Measurements from ENCODE around the gene AOX1.
A peak's percentile ranks its signal among the peaks of the same experiment; 100 is the strongest.

Gene AOX1

DNA sequence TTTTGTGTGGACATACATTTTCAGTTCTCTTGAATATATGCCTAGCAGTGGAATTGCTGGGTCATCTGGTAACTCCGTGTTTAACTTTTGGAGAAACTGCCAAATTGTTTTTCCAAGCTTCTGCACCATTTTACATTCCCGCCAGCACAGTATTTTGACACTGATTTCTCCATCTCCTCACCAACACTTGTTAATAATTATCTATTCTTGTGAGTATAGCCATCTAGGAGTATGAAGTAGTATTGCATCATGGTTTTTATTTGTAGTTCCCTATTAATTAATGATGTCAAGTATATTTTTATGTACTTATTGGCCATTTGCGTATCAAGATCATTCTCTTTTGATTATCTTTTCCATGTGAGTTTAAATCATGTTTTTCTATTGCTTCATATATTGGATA is 17.9 kb upstream of the AOX1 start:
- Histone ChIP-seq H3K27me3 (ENCODE audit: insufficient read depth, low read length, poor library complexity) (no peaks in the 10 kb centered on the region), H3K79me2 (ENCODE audit: insufficient read depth, low read length) (peaks cover 9% of the 10 kb centered on the region; the same call in 1 of the 2 replicates), H3K4me2 (ENCODE audit: insufficient read depth, low read length) (no peak overlapping the region)

DNA sequence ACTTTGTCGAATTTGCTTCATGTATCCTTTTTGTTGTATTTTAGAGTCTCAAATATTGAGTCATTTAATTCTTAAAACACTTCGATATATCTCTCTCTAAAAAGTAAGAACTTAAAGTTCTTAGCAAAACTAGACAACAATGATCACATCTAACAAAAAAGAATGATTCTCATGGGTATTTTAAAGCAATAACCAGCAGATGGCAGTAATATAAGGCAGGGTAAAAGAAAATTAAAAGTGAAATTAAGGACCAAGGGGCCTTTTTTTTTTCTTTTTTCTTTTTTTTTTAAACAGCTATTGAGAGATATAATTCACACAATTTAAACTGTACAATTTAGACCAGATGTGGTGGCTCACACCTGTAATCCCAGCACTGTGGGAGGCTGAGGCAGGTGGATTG is 9.9 kb upstream of the AOX1 start:
- H3K79me2 ChIP-seq (ENCODE audit: insufficient read depth, low read length) = no peaks in the 10 kb centered on the region
- H3K27ac ChIP-seq (ENCODE audit: low read length) = no peak overlapping the region
- no peaks in the 10 kb centered on the region for H3K4me1 ChIP-seq (ENCODE audit: insufficient read depth, low read length)
- H3K9me3 ChIP-seq (ENCODE audit: insufficient read depth, low read length, severe bottlenecking) = no peaks in the 10 kb centered on the region
- TF ChIP-seq, protein P1, sequence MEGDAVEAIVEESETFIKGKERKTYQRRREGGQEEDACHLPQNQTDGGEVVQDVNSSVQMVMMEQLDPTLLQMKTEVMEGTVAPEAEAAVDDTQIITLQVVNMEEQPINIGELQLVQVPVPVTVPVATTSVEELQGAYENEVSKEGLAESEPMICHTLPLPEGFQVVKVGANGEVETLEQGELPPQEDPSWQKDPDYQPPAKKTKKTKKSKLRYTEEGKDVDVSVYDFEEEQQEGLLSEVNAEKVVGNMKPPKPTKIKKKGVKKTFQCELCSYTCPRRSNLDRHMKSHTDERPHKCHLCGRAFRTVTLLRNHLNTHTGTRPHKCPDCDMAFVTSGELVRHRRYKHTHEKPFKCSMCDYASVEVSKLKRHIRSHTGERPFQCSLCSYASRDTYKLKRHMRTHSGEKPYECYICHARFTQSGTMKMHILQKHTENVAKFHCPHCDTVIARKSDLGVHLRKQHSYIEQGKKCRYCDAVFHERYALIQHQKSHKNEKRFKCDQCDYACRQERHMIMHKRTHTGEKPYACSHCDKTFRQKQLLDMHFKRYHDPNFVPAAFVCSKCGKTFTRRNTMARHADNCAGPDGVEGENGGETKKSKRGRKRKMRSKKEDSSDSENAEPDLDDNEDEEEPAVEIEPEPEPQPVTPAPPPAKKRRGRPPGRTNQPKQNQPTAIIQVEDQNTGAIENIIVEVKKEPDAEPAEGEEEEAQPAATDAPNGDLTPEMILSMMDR (IDR thresholded peaks at IDR 0.05; ENCODE audit: borderline replicate concordance, extremely low read depth, low read length, poor library complexity, severe bottlenecking) = peak; percentile 50
- TF ChIP-seq EZH2 (IDR thresholded peaks at IDR 0.05; ENCODE audit: borderline replicate concordance, low read depth, low read length, severe bottlenecking) = no peak
- H3K9ac ChIP-seq (ENCODE audit: low read depth, low read length) = no peak overlapping the region
- H3K36me3 ChIP-seq (ENCODE audit: insufficient read depth, low read length) = peaks cover 33% of the 10 kb centered on the region; the same call in 1 of the 2 replicates
- H3K27me3 ChIP-seq (ENCODE audit: insufficient read depth, low read length, poor library complexity) = no peaks in the 10 kb centered on the region
- no peak overlapping the region for H3K4me2 ChIP-seq (ENCODE audit: insufficient read depth, low read length)
- H4K20me1 ChIP-seq (ENCODE audit: insufficient read depth, low read length) = no peaks in the 10 kb centered on the region
- ATAC-seq (ENCODE audit: insufficient read depth, low read depth) = no peak
- no peak overlapping the region for H2AFZ ChIP-seq (ENCODE audit: low read depth, low read length)
- H3K4me3 ChIP-seq (ENCODE audit: low read depth in 1 of 2, low read length in 2 of 2) = no peak overlapping the region
- no peak for DNase-seq

More for the DNA sequence above, 17.9 kb upstream of the AOX1 start:
- no peak for DNase-seq
- Histone ChIP-seq H3K4me3 (ENCODE audit: low read depth in 1 of 2, low read length in 2 of 2) (no peak overlapping the region), H3K27ac (ENCODE audit: low read length) (no peak overlapping the region), H4K20me1 (ENCODE audit: insufficient read depth, low read length) (no peaks in the 10 kb centered on the region), H2AFZ (ENCODE audit: low read depth, low read length) (no peak overlapping the region), H3K36me3 (ENCODE audit: insufficient read depth, low read length) (peaks cover 44% of the 10 kb centered on the region), H3K9ac (ENCODE audit: low read depth, low read length) (no peak overlapping the region), H3K4me1 (ENCODE audit: insufficient read depth, low read length) (no peaks in the 10 kb centered on the region), H3K9me3 (ENCODE audit: insufficient read depth, low read length, severe bottlenecking) (no peaks in the 10 kb centered on the region)
- no peak for ATAC-seq (ENCODE audit: insufficient read depth, low read depth)
- TF ChIP-seq EZH2 (IDR thresholded peaks at IDR 0.05; ENCODE audit: borderline replicate concordance, low read depth, low read length, severe bottlenecking) = no peak
- TF ChIP-seq, protein P1 (IDR thresholded peaks at IDR 0.05; ENCODE audit: borderline replicate concordance, extremely low read depth, low read length, poor library complexity, severe bottlenecking) = no peak

DNA sequence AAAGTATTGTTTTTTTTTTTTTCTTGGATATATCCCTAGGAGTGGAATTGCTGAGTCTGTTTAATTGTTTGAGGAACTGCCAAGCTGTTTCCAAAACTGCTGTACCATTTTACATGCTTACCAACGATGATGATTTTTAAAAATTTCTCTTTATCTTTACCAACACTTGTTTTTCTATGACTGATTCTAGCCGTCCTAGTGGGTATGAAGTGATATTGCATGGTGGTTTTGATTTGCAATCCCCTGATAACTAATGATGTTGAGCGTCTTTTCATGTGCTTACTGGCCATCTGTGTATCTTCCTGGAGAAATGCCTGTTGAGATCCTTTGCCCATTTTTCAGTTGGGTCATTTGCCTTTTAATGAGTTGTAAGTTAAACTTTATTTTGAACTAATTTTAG is 8.8 kb upstream of the AOX1 start:
- Histone ChIP-seq H2AFZ (ENCODE audit: low read depth, low read length) (no peak overlapping the region), H3K36me3 (ENCODE audit: insufficient read depth, low read length) (peaks cover 23% of the 10 kb centered on the region; the same call in 1 of the 2 replicates), H3K9ac (ENCODE audit: low read depth, low read length) (no peak overlapping the region), H3K79me2 (ENCODE audit: insufficient read depth, low read length) (no peaks in the 10 kb centered on the region), H3K4me1 (ENCODE audit: insufficient read depth, low read length) (no peaks in the 10 kb centered on the region), H3K9me3 (ENCODE audit: insufficient read depth, low read length, severe bottlenecking) (no peaks in the 10 kb centered on the region), H3K27me3 (ENCODE audit: insufficient read depth, low read length, poor library complexity) (no peaks in the 10 kb centered on the region), H4K20me1 (ENCODE audit: insufficient read depth, low read length) (no peaks in the 10 kb centered on the region), H3K4me3 (ENCODE audit: low read depth in 1 of 2, low read length in 2 of 2) (no peak overlapping the region), H3K4me2 (ENCODE audit: insufficient read depth, low read length) (no peak overlapping the region), H3K27ac (ENCODE audit: low read length) (no peak overlapping the region)
- no peak for DNase-seq
- no peak for ATAC-seq (ENCODE audit: insufficient read depth, low read depth)
- TF ChIP-seq, protein P1 (IDR thresholded peaks at IDR 0.05; ENCODE audit: borderline replicate concordance, extremely low read depth, low read length, poor library complexity, severe bottlenecking) = no peak
- TF ChIP-seq EZH2 (IDR thresholded peaks at IDR 0.05; ENCODE audit: borderline replicate concordance, low read depth, low read length, severe bottlenecking) = no peak

DNA sequence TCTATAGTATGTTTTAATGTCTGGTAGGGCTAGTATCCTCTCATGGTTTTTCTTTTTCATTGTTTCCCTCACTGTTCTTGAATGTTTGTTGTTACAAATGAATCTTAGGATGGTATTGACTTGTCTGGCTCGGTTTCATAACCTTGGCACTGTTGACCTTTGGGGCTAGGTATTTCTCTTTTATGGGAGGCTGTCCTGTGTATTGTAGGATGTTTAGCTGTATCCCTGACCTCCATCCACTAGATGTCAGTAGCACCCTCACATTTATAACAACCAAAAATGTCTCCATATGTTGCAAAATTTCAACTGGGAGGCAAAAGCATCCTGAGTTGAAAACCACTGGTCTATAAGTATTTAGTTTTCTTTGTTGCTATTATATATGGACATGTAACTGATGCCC is 7.0 kb upstream of the AOX1 start:
- ATAC-seq (ENCODE audit: insufficient read depth, low read depth) (no peak), DNase-seq (no peak)
- Histone ChIP-seq H3K9ac (ENCODE audit: low read depth, low read length) (no peak overlapping the region), H3K27ac (ENCODE audit: low read length) (no peak overlapping the region), H3K36me3 (ENCODE audit: insufficient read depth, low read length) (peaks cover 21% of the 10 kb centered on the region; the same call in 1 of the 2 replicates), H2AFZ (ENCODE audit: low read depth, low read length) (no peak overlapping the region), H3K4me2 (ENCODE audit: insufficient read depth, low read length) (no peak overlapping the region), H3K27me3 (ENCODE audit: insufficient read depth, low read length, poor library complexity) (no peaks in the 10 kb centered on the region), H3K79me2 (ENCODE audit: insufficient read depth, low read length) (no peaks in the 10 kb centered on the region), H3K9me3 (ENCODE audit: insufficient read depth, low read length, severe bottlenecking) (no peaks in the 10 kb centered on the region), H3K4me1 (ENCODE audit: insufficient read depth, low read length) (no peaks in the 10 kb centered on the region), H3K4me3 (ENCODE audit: low read depth in 1 of 2, low read length in 2 of 2) (no peak overlapping the region), H4K20me1 (ENCODE audit: insufficient read depth, low read length) (no peaks in the 10 kb centered on the region)
- TF ChIP-seq, protein P1 (IDR thresholded peaks at IDR 0.05; ENCODE audit: borderline replicate concordance, extremely low read depth, low read length, poor library complexity, severe bottlenecking) = peak; percentile 56
- TF ChIP-seq EZH2 (IDR thresholded peaks at IDR 0.05; ENCODE audit: borderline replicate concordance, low read depth, low read length, severe bottlenecking) = no peak

Measured in DND-41 (cell line).